Muscle layer of colon (tissue), 2 donors: Measurements from ENCODE around the gene POLE2.
A peak's percentile ranks its signal among the peaks of the same experiment; 100 is the strongest.
"Not testable (repeated sequence)": the region's sequence is repeated elsewhere in the genome, so short reads cannot be mapped to it uniquely, and the experiment has no call there.

ENCODE experiments used
- H3K27ac ChIP-seq: one replicate; pipeline ENCODE4 v1.7.0; 2013; ENCODE audit warnings: low read depth, mild to moderate bottlenecking, low read length, moderate library complexity
- H3K27me3 ChIP-seq, 2 donors: one replicate each; pipeline ENCODE4 v1.7.0; 2013; ENCODE audit warnings: low read length in 2 of 2, mild to moderate bottlenecking in 2 of 2; ENCODE audit not compliant: insufficient read depth in 2 of 2, control insufficient read depth in 1 of 2
- H3K36me3 ChIP-seq: one replicate; pipeline ENCODE4 v1.7.0; 2013; ENCODE audit warnings: mild to moderate bottlenecking, low read length; ENCODE audit not compliant: insufficient read depth
- H3K4me1 ChIP-seq: one replicate; pipeline ENCODE4 v1.7.0; 2013; ENCODE audit warnings: mild to moderate bottlenecking, low read length; ENCODE audit not compliant: insufficient read depth
- H3K4me3 ChIP-seq, 2 donors: one replicate each; pipeline ENCODE4 v1.7.0; 2013; ENCODE audit warnings: low read length in 2 of 2, low read depth in 1 of 2, mild to moderate bottlenecking in 1 of 2, moderate library complexity in 1 of 2
- H3K9ac ChIP-seq: one replicate; pipeline ENCODE4 v1.7.0; 2013; ENCODE audit warnings: low read length
- H3K9me3 ChIP-seq: one replicate; pipeline ENCODE4 v1.7.0; 2013; ENCODE audit warnings: mild to moderate bottlenecking, low read length
- donor health status: abdominal sarcoma.
- donor health status: Adenocarcinoma of cecum.

Gene POLE2

GRCh38 chr14:49623387-49623786, 64.6 kb downstream of the POLE2 start:
- Histone ChIP-seq H3K4me1 (peaks cover 29% of the 10 kb centered on the region), H3K36me3 (peaks cover 6% of the 10 kb centered on the region), H3K9me3 (no peaks in the 10 kb centered on the region), H3K9ac (no peak overlapping the region), H3K4me3 (no peak overlapping the region), H3K27me3 (no peaks in the 10 kb centered on the region), H3K27ac (no peak overlapping the region)

GRCh38 chr14:49622022-49622607, 65.9 kb downstream of the POLE2 start:
- Histone ChIP-seq H3K27ac (no peak overlapping the region), H3K4me3 (peak overlapping the region in 1 of 2 donors; percentile 99), H3K36me3 (peaks cover 8% of the 10 kb centered on the region), H3K27me3 (no peaks in the 10 kb centered on the region), H3K4me1 (peaks cover 29% of the 10 kb centered on the region), H3K9me3 (no peaks in the 10 kb centered on the region), H3K9ac (no peak overlapping the region)

GRCh38 chr14:49621114-49621881, 66.7 kb downstream of the POLE2 start:
- Histone ChIP-seq H3K4me1 (peaks cover 29% of the 10 kb centered on the region), H3K36me3 (peaks cover 8% of the 10 kb centered on the region), H3K27ac (peak overlapping the region; percentile 97), H3K27me3 (no peaks in the 10 kb centered on the region), H3K9ac (peak overlapping the region; percentile 36), H3K9me3 (no peaks in the 10 kb centered on the region), H3K4me3 (peak overlapping the region; percentile 92 to 99)

GRCh38 chr14:49620182-49621113, 67.6 kb downstream of the POLE2 start, which contains the start of the genes MGAT2 and RPL36AL:
TSS of gene MGAT2 (plus strand) at chr14:49620799. CDS start at chr14:49621269, 470 bp downstream.
TSS of gene RPL36AL (minus strand) at chr14:49620626. CDS start at chr14:49619104, 1,522 bp downstream.
- no peaks in the 10 kb centered on the region for H3K9me3 ChIP-seq
- peak within 1 kb of the TSS; percentile 92 to 99 for H3K4me3 ChIP-seq
- H3K9ac ChIP-seq = peak within 1 kb of the TSS; percentile 99
- H3K27me3 ChIP-seq = no peaks in the 10 kb centered on the region
- H3K36me3 ChIP-seq = peaks cover 8% of the 10 kb centered on the region
- peaks cover 29% of the 10 kb centered on the region for H3K4me1 ChIP-seq
- peak within 1 kb of the TSS; percentile 97 for H3K27ac ChIP-seq

- H3K9me3 ChIP-seq = no peaks in the 10 kb centered on the region
- H3K4me1 ChIP-seq = peaks cover 29% of the 10 kb centered on the region
- H3K4me3 ChIP-seq = peak overlapping the region; percentile 92 to 99
- peak overlapping the region; percentile 97 for H3K27ac ChIP-seq
- H3K9ac ChIP-seq = peak overlapping the region; percentile 99
- peaks cover 8% of the 10 kb centered on the region for H3K36me3 ChIP-seq
- H3K27me3 ChIP-seq = no peaks in the 10 kb centered on the region
These were observed 68.3 kb downstream of the POLE2 start for GRCh38 chr14:49619730-49620129.

GRCh38 chr14:49619273-49619672, 68.7 kb downstream of the POLE2 start:
- peak overlapping the region; percentile 97 for H3K27ac ChIP-seq
- H3K36me3 ChIP-seq, H3K9me3 ChIP-seq, H3K27me3 ChIP-seq: not testable (repeated sequence)
- H3K4me1 ChIP-seq = peaks cover 29% of the 10 kb centered on the region
- peak overlapping the region; percentile 99 for H3K9ac ChIP-seq
- peak overlapping the region; percentile 92 to 99 for H3K4me3 ChIP-seq

GRCh38 chr14:49617852-49618519, 70.0 kb downstream of the POLE2 start:
- Histone ChIP-seq H3K36me3 (peaks cover 8% of the 10 kb centered on the region), H3K9me3 (no peaks in the 10 kb centered on the region), H3K9ac (no peak overlapping the region), H3K27me3 (no peaks in the 10 kb centered on the region), H3K4me3 (no peak overlapping the region), H3K4me1 (peaks cover 27% of the 10 kb centered on the region), H3K27ac (no peak overlapping the region)

- Histone ChIP-seq H3K27ac (no peak overlapping the region), H3K4me1 (peaks cover 10% of the 10 kb centered on the region), H3K27me3 (no peaks in the 10 kb centered on the region), H3K9me3 (no peaks in the 10 kb centered on the region), H3K9ac (no peak overlapping the region), H3K4me3 (no peak overlapping the region), H3K36me3 (peaks cover 8% of the 10 kb centered on the region)
These were observed 72.2 kb downstream of the POLE2 start for GRCh38 chr14:49615776-49616175.

GRCh38 chr14:49614196-49614595, 73.8 kb downstream of the POLE2 start:
- H3K36me3 ChIP-seq = peaks cover 8% of the 10 kb centered on the region
- no peaks in the 10 kb centered on the region for H3K27me3 ChIP-seq

GRCh38 chr14:49612671-49613070, 75.3 kb downstream of the POLE2 start:
- Histone ChIP-seq H3K9ac (no peak overlapping the region), H3K9me3 (no peaks in the 10 kb centered on the region), H3K36me3 (no peaks in the 10 kb centered on the region), H3K27ac (no peak overlapping the region), H3K4me3 (no peak overlapping the region), H3K27me3 (no peaks in the 10 kb centered on the region), H3K4me1 (no peaks in the 10 kb centered on the region)

More at GRCh38 chr14:49614196-49614595, 73.8 kb downstream of the POLE2 start:
- H3K27ac ChIP-seq = no peak overlapping the region
- no peak overlapping the region for H3K9ac ChIP-seq
- H3K9me3 ChIP-seq = no peaks in the 10 kb centered on the region
- H3K4me3 ChIP-seq = no peak overlapping the region
- H3K4me1 ChIP-seq = peaks cover 3% of the 10 kb centered on the region
